Body of pancreas (tissue), 4 donors: ENCODE data around the gene AP1M1. TPM values are rescaled to one million over a fixed set of nuclear protein-coding genes. Genes with fewer than 3 reads are reported as not detected.

ENCODE experiments used
- ATAC-seq: fragments of 150-250 bp; one replicate; pipeline ENCODE4 v1.9.1; 2016
- DNase-seq, 4 donors: peaks; one replicate each; pipeline ENCODE4 v3.0.0-alpha.2; 2019
- H3K27ac ChIP-seq, 4 donors: fragments of 200-600 bp; sonication (generic); 1 replicate in 3 of 4; 2 replicates in 1 of 4; pipeline versions ENCODE4 v1.5.1 to v1.6.1; 2016 to 2019; ENCODE audit warnings: mild to moderate bottlenecking in 1 of 4, mixed read lengths in 1 of 4, moderate library complexity in 1 of 4
- H3K27me3 ChIP-seq, 2 donors: fragments of 200-600 bp; sonication (generic); one replicate each; pipeline ENCODE4 v1.6.0; 2016; ENCODE audit warnings: mild to moderate bottlenecking in 1 of 2
- H3K36me3 ChIP-seq, 2 donors: fragments of 200-600 bp; sonication (generic); replicated peaks in 1 of 2; 2 replicates each; pipeline ENCODE4 v1.5.1; 2016; ENCODE audit warnings: low read depth in 2 of 2; ENCODE audit not compliant: insufficient read depth in 1 of 2
- H3K4me1 ChIP-seq: fragments of 200-600 bp; sonication (generic); one replicate; pipeline ENCODE4 v1.6.0; 2016
- H3K4me3 ChIP-seq, 2 donors: fragments of 200-600 bp; sonication (generic); 1 replicate in 1 of 2; 2 replicates in 1 of 2; pipeline ENCODE4 v1.5.1; 2016 to 2019
- H3K9me3 ChIP-seq, 3 donors: fragments of 200-600 bp; sonication (generic); 1 replicate in 2 of 3; 2 replicates in 1 of 3; pipeline ENCODE4 v1.5.1; 2016
- POLR2A ChIP-seq, 3 donors: fragments of 450-650 bp; IDR thresholded peaks; one replicate each; pipeline ENCODE4 v1.6.1; 2016; ENCODE audit warnings: antibody characterized with exemption in 3 of 3, mild to moderate bottlenecking in 2 of 3
- WGBS, 2 donors: methylation state at CpG; one replicate each; pipeline ENCODE4 v1.1.5; 2017; 5-methylcytosine and 5-hydroxymethylcytosine counted together
- intact Hi-C: fragments of 100-400 bp; cut with DNase I; formaldehyde crosslinking; loops from one replicate; pipeline ENCODE4 v1.15.1; 2023
- total RNA-seq, 2 donors: library from RNA; depleted of rRNA; stranded (reverse); fragments of >200 nt; gene quantifications; one replicate each; pipeline ENCODE4 v1.1.0, GENCODE V29; 2016
- TF ChIP-seq, protein P1 (sequence below), 7 experiments: fragments of 450-650 bp in 4 of 7; fragments of 200-600 bp in 3 of 7; sonication (generic) in 3 of 7; IDR thresholded peaks; one replicate each; pipeline ENCODE4 v1.5.1; 2016 to 2019; ENCODE audit warnings: antibody characterized with exemption in 7 of 7

The AP1M1 gene
- total RNA-seq, 2 donors from 2014 or later: 22.3 to 23.1 TPM

DNA sequence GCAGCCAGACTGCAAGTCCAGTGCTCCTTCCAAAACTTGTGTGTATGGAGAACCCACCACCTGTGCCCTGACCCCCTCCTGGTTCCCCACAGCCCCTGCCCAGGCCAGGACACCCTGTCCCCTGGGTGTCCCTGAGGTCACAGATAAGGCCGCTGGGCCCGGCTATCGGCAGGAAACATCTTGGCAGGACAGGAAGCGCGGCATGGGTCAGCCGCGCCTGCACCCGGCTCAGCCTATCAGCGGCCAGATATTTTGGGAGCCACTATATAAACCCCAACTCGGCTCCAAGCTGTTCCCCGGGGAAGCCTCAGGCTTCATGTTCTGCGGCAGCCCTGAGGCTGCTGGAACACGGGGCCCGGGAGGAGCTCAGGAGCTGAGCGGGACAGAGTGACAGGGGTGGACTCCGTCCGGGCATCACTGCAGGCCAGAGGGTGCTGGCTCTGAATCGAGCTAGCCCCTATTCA lies 60.8 kb downstream of the AP1M1 start:
- intact Hi-C loops: no loop called here
- WGBS, 2 donors: 40 to 56% methylated on average over 1 to 15 of the region's 18 CpGs
- TF ChIP-seq, protein P1, sequence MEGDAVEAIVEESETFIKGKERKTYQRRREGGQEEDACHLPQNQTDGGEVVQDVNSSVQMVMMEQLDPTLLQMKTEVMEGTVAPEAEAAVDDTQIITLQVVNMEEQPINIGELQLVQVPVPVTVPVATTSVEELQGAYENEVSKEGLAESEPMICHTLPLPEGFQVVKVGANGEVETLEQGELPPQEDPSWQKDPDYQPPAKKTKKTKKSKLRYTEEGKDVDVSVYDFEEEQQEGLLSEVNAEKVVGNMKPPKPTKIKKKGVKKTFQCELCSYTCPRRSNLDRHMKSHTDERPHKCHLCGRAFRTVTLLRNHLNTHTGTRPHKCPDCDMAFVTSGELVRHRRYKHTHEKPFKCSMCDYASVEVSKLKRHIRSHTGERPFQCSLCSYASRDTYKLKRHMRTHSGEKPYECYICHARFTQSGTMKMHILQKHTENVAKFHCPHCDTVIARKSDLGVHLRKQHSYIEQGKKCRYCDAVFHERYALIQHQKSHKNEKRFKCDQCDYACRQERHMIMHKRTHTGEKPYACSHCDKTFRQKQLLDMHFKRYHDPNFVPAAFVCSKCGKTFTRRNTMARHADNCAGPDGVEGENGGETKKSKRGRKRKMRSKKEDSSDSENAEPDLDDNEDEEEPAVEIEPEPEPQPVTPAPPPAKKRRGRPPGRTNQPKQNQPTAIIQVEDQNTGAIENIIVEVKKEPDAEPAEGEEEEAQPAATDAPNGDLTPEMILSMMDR (IDR thresholded peaks at IDR 0.05): no peak
- peak in 2 of 3 donors; percentile 43 to 61 for TF ChIP-seq POLR2A (IDR thresholded peaks at IDR 0.05)
- H3K4me3 ChIP-seq: no peak overlapping the region
- no peaks in the 10 kb centered on the region for H3K27me3 ChIP-seq
- DNase-seq: peak in 3 of 4 donors; percentile 46 to 67 (median 55)
- ATAC-seq: peak; percentile 15
- H3K27ac ChIP-seq: peak overlapping the region in 3 of 4 donors; percentile 44 to 65 (median 58)
- H3K36me3 ChIP-seq: no peaks in the 10 kb centered on the region
- H3K4me1 ChIP-seq: peaks cover 42% of the 10 kb centered on the region
- no peaks in the 10 kb centered on the region for H3K9me3 ChIP-seq

DNA sequence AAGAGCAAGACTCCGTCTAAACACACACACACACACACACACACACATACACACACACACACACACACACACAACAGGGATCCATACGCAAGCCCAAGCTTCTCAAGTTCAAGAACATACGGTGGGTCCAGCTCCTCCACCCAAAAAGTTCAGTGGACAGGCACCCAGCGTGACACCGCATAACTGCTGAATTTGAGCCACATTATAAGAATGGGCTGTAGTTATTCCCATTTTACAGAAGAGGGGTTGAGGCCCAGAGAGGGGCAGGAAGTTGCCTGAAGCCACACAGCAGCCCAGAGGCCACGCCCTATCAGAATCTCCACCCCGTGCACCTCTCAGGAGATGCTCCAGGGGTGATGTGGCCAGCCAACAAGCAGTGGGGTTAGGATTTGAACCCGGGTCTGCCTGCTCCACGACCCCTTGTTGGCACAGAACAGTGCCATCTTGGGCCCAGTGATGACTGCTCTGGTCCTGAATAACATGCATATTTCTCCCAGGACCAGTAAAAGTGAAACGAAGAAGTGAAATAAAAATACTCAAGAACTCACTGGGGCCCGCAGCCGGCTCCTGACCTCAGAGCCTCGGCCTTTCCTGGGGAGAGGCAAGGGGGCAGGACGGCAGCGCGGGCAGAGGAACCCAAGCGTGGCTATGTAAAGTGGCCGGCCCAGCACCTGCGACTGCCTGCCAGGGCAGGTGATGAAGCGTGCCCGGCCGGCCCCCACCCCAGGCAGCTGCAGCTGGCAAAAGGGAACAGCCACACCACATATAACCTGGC lies 61.9 kb downstream of the AP1M1 start:
- TF ChIP-seq POLR2A (IDR thresholded peaks at IDR 0.05): no peak
- TF ChIP-seq, protein P1 (IDR thresholded peaks at IDR 0.05): no peak
- ATAC-seq (no peak), DNase-seq (no peak)
- Histone ChIP-seq H3K4me3 (no peak overlapping the region), H3K4me1 (peaks cover 37% of the 10 kb centered on the region), H3K9me3 (no peaks in the 10 kb centered on the region), H3K27me3 (no peaks in the 10 kb centered on the region), H3K36me3 (no peaks in the 10 kb centered on the region), H3K27ac (peak overlapping the region in 2 of 4 donors; percentile 44 to 58)
- intact Hi-C loops: no loop called here
- WGBS, 2 donors: 67 to 87% methylated on average over 18 to 22 of the region's 22 CpGs

DNA sequence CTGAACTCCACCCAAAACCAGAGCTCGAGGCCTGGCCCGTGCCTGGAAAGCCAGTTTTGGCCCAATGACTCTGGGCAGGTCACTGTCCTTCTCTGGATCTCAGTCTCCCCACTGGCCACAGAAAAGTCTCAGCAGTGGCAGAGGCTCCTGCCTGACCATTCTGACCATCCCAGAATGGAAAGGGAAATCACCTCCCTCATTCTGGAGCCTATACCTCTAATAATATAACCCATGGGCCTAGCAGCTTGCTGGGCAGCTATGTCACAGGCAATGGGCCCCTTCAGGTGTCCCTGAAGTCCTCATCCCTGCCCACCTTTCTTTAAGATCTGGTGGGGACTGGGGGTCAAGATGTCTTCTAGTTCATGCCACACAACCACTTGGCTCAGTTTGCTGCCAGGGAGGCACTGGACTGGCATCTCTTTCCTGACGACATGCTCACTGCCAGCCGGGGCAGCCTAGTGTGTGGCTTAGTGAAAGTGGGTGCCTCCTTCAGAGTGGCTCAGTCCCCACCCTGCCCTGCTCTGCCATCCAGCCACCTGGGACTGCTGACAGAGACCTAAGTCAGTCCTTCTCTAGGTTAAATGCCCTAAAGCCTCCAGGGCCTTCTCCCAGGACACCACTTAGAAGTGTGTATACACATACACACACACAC lies 62.6 kb downstream of the AP1M1 start:
- no peak for TF ChIP-seq POLR2A (IDR thresholded peaks at IDR 0.05)
- TF ChIP-seq, protein P1 (IDR thresholded peaks at IDR 0.05): no peak
- DNase-seq (no peak), ATAC-seq (no peak)
- Histone ChIP-seq H3K27ac (peak overlapping the region in 1 of 4 donors; percentile 24), H3K4me1 (peaks cover 37% of the 10 kb centered on the region), H3K36me3 (no peaks in the 10 kb centered on the region), H3K9me3 (no peaks in the 10 kb centered on the region), H3K27me3 (no peaks in the 10 kb centered on the region), H3K4me3 (no peak overlapping the region)
- intact Hi-C loops: no loop called here
- WGBS, 2 donors: 90 to 91% methylated on average over 4 of the region's 4 CpGs

DNA sequence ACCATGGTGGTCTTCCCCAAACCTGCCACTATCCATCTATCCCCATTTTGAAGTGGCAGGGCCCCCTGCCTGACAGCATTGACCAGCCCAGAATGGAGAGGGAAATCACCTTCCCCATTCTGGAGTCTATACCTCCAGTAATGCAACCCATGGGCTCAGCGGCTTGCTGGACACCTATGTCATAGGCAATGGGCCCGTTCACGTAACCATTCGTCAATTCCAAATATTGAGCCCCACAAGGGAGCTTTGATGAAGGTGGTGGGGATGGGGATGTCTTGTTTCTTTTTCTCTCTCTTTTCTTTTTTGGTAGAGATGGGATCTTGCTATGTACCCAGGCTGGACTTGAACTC lies 63.1 kb downstream of the AP1M1 start:
- no peak for DNase-seq
- 90 to 94% methylated on average over 4 of the region's 4 CpGs for WGBS, 2 donors
- Histone ChIP-seq H3K4me1 (peaks cover 37% of the 10 kb centered on the region), H3K9me3 (no peaks in the 10 kb centered on the region), H3K27me3 (no peaks in the 10 kb centered on the region), H3K36me3 (no peaks in the 10 kb centered on the region), H3K27ac (no peak overlapping the region), H3K4me3 (no peak overlapping the region)
- intact Hi-C loops: no loop called here
- no peak for TF ChIP-seq POLR2A (IDR thresholded peaks at IDR 0.05)
- TF ChIP-seq, protein P1 (IDR thresholded peaks at IDR 0.05): no peak
- no peak for ATAC-seq
